GM23338 (cell line): ENCODE results near the gene ENTR1. TPM values are rescaled to one million over a fixed set of nuclear protein-coding genes. Genes with fewer than 3 reads are reported as not detected.
A peak's percentile ranks its signal among the peaks of the same experiment; 100 is the strongest.

Experiments used
- ATAC-seq: fragments of 200-7000 bp; cut with Tn5 transposase; 3 replicates; pipeline ENCODE4 v1.9.1; 2020
- DNase-seq: peaks from one replicate; pipeline ENCODE4 v3.0.0-alpha.2; 2015; ENCODE audit warnings: low spot score
- H2AFZ ChIP-seq: fragments of 200-600 bp; sonication (generic); 2 replicates; pipeline ENCODE4 v1.8.0; 2016; ENCODE audit warnings: antibody characterized with exemption, mild to moderate bottlenecking, moderate library complexity
- H3F3A ChIP-seq: fragments of 200-600 bp; sonication (generic); replicated peaks from 2 replicates; pipeline ENCODE4 v1.8.0; 2017; ENCODE audit warnings: antibody characterized with exemption, mixed run types, low read depth
- H3K27ac ChIP-seq: fragments of 200-600 bp; sonication (generic); 2 replicates; pipeline ENCODE4 v1.6.1; 2016; ENCODE audit warnings: low read depth
- H3K27me3 ChIP-seq: fragments of 200-600 bp; sonication (generic); 2 replicates; pipeline ENCODE4 v1.8.0; 2016; ENCODE audit warnings: mild to moderate bottlenecking, mixed run types, moderate library complexity; ENCODE audit not compliant: insufficient read depth
- H3K36me3 ChIP-seq: fragments of 200-600 bp; sonication (generic); 2 replicates; pipeline ENCODE4 v1.8.0; 2016; ENCODE audit warnings: mild to moderate bottlenecking; ENCODE audit not compliant: insufficient read depth
- H3K4me1 ChIP-seq: fragments of 200-600 bp; sonication (generic); 2 replicates; pipeline ENCODE4 v1.8.0; 2016; ENCODE audit warnings: mild to moderate bottlenecking, moderate library complexity; ENCODE audit not compliant: insufficient read depth
- H3K4me2 ChIP-seq: fragments of 200-600 bp; sonication (generic); 2 replicates; pipeline ENCODE4 v1.7.1; 2017; ENCODE audit warnings: mixed run types
- H3K4me3 ChIP-seq: fragments of 200-600 bp; sonication (generic); 2 replicates; pipeline ENCODE4 v1.6.1; 2016; ENCODE audit warnings: mixed run types
- H3K79me2 ChIP-seq: fragments of 200-600 bp; sonication (generic); replicated peaks from 2 replicates; pipeline ENCODE4 v1.8.0; 2017; ENCODE audit warnings: mild to moderate bottlenecking; ENCODE audit not compliant: insufficient read depth
- H3K9me2 ChIP-seq: fragments of 200-600 bp; sonication (generic); 2 replicates; pipeline ENCODE4 v1.8.0; 2017; ENCODE audit not compliant: insufficient read depth
- H4K20me1 ChIP-seq: fragments of 200-600 bp; sonication (generic); replicated peaks from 2 replicates; pipeline ENCODE4 v1.8.0; 2017; ENCODE audit warnings: mild to moderate bottlenecking; ENCODE audit not compliant: insufficient read depth
- H3K27ac Mint-ChIP-seq: 2 replicates; pipeline ENCODE4 v1.8.0; 2020; ENCODE audit warnings: inconsistent platforms, mild to moderate bottlenecking, moderate library complexity, mixed read lengths
- H3K27me3 Mint-ChIP-seq: 3 replicates; pipeline ENCODE4 v1.8.0; 2022; ENCODE audit warnings: low read depth, mild to moderate bottlenecking, moderate library complexity, mixed read lengths, inconsistent platforms; ENCODE audit not compliant: insufficient read depth, poor library complexity
- H3K36me3 Mint-ChIP-seq: 3 replicates; pipeline ENCODE4 v1.8.0; 2021; ENCODE audit warnings: low read depth, mild to moderate bottlenecking, inconsistent platforms, moderate library complexity, mixed read lengths
- H3K4me1 Mint-ChIP-seq: 3 replicates; pipeline ENCODE4 v1.8.0; 2020; ENCODE audit warnings: mild to moderate bottlenecking, inconsistent platforms, mixed read lengths
- H3K4me3 Mint-ChIP-seq: 3 replicates; pipeline ENCODE4 v1.8.0; 2021; ENCODE audit warnings: moderate library complexity, mild to moderate bottlenecking, inconsistent platforms, mixed read lengths
- H3K9me3 Mint-ChIP-seq: 3 replicates; pipeline ENCODE4 v1.8.0; 2020; ENCODE audit warnings: moderate library complexity, mild to moderate bottlenecking, inconsistent platforms, mixed read lengths
- CREB1 ChIP-seq: fragments of 250-450 bp; sonication (Bioruptor Pico); IDR thresholded peaks from 2 replicates; pipeline ENCODE4 v1.5.0; 2020; ENCODE audit warnings: low read depth, mild to moderate bottlenecking, moderate library complexity
- ETS1 ChIP-seq: IDR thresholded peaks from 2 replicates; pipeline ENCODE4 v1.6.1; 2016; ENCODE audit warnings: antibody characterized with exemption
- EZH2 ChIP-seq: fragments of 200-600 bp; sonication (generic); IDR thresholded peaks from one replicate; pipeline ENCODE4 v1.8.0; 2017; ENCODE audit warnings: antibody characterized with exemption, mild to moderate bottlenecking, low read depth; ENCODE audit not compliant: unreplicated experiment
- EZH2phosphoT487 ChIP-seq: fragments of 200-600 bp; sonication (generic); IDR thresholded peaks from one replicate; pipeline ENCODE4 v1.8.1; 2018; ENCODE audit warnings: antibody characterized with exemption; ENCODE audit not compliant: unreplicated experiment
- JUNB ChIP-seq: IDR thresholded peaks from one replicate; pipeline ENCODE4 v1.6.1; 2016; ENCODE audit warnings: antibody characterized with exemption; ENCODE audit not compliant: unreplicated experiment
- NANOG ChIP-seq: IDR thresholded peaks from 2 replicates; pipeline ENCODE4 v1.6.1; 2016; ENCODE audit warnings: antibody characterized with exemption, borderline replicate concordance
- REST ChIP-seq: IDR thresholded peaks from one replicate; pipeline ENCODE4 v1.6.1; 2018; ENCODE audit warnings: antibody characterized with exemption; ENCODE audit not compliant: unreplicated experiment
- ZNF114 ChIP-seq: fragments of 250-450 bp; sonication (Bioruptor Pico); IDR thresholded peaks from 2 replicates; pipeline ENCODE4 v1.5.0; 2020; ENCODE audit warnings: mild to moderate bottlenecking, moderate library complexity
- ZNF331 ChIP-seq: fragments of 250-450 bp; sonication (Bioruptor Pico); IDR thresholded peaks from 2 replicates; pipeline ENCODE4 v1.5.0; 2020; ENCODE audit warnings: low read depth, mild to moderate bottlenecking, moderate library complexity
- polyA plus RNA-seq: library from polyadenylated mRNA; unstranded; fragments of >200 nt; fragmentation: Nextera tagmentation; extraction: Ambion mirVana; gene quantifications from 2 replicates; pipeline ENCODE4 v1.2.1, GENCODE V29; 2016
- total RNA-seq: library from RNA; depleted of rRNA; stranded (reverse); fragments of >200 nt; shearing (Covaris generic); gene quantifications from 2 replicates; pipeline ENCODE4 v1.2.3, GENCODE V29; 2014

Gene ENTR1
- total and polyA plus RNA-seq, 2 experiments from 2014 or later = 25.6 to 91.9 TPM

- ATAC-seq = no peak
Observed at GRCh38 chr9:136457326-136457725, 46.9 kb upstream of the ENTR1 start.

GRCh38 chr9:136456258-136456657 is 45.8 kb upstream of the ENTR1 start:
- Mint-ChIP-seq H3K4me3 (no peak overlapping the region), H3K9me3 (peaks cover 4% of the 10 kb centered on the region; the same call in 2 of the 3 replicates), H3K27me3 (peaks cover 9% of the 10 kb centered on the region), H3K4me1 (no peaks in the 10 kb centered on the region), H3K27ac (peak overlapping the region; percentile 77; the same call in 1 of the 2 replicates), H3K36me3 (peaks cover 81% of the 10 kb centered on the region)
- Histone ChIP-seq H3K4me3 (no peak overlapping the region), H3K36me3 (peaks cover 27% of the 10 kb centered on the region), H3K27me3 (no peaks in the 10 kb centered on the region), H4K20me1 (peaks cover 6% of the 10 kb centered on the region; the same call in 1 of the 2 replicates), H3K4me1 (no peaks in the 10 kb centered on the region), H3K79me2 (no peaks in the 10 kb centered on the region; the same call in 1 of the 2 replicates), H3K27ac (no peak overlapping the region), H3K4me2 (no peak overlapping the region), H3F3A (0 out of 2 replicates have a peak, but pooled peaks cover 7% of the 10 kb centered on the region), H3K9me2 (no peaks in the 10 kb centered on the region), H2AFZ (no peak overlapping the region)
- ATAC-seq (no peak), DNase-seq (no peak)
- TF ChIP-seq EZH2phosphoT487 (no peak), EZH2 (no peak), CREB1 (CRISPR knock-in tag) (no peak), ZNF114 (CRISPR knock-in tag) (no peak)

More at GRCh38 chr9:136457326-136457725, 46.9 kb upstream of the ENTR1 start:
- no peak for DNase-seq
- TF ChIP-seq NANOG (no peak), ETS1 (no peak), ZNF331 (CRISPR knock-in tag) (no peak), JUNB (no peak), EZH2phosphoT487 (no peak), REST (no peak)
- Mint-ChIP-seq H3K4me1 (no peaks in the 10 kb centered on the region), H3K27ac (no peak overlapping the region), H3K4me3 (no peak overlapping the region), H3K36me3 (peaks cover 83% of the 10 kb centered on the region), H3K9me3 (peaks cover 4% of the 10 kb centered on the region; the same call in 2 of the 3 replicates), H3K27me3 (peaks cover 8% of the 10 kb centered on the region)
- Histone ChIP-seq H3F3A (0 out of 2 replicates have a peak, but pooled peaks cover 7% of the 10 kb centered on the region), H3K9me2 (no peaks in the 10 kb centered on the region), H3K4me3 (no peak overlapping the region), H3K79me2 (no peaks in the 10 kb centered on the region; the same call in 1 of the 2 replicates), H3K36me3 (peaks cover 29% of the 10 kb centered on the region), H4K20me1 (peaks cover 5% of the 10 kb centered on the region; the same call in 1 of the 2 replicates), H2AFZ (no peak overlapping the region), H3K4me1 (no peaks in the 10 kb centered on the region), H3K27me3 (no peaks in the 10 kb centered on the region), H3K27ac (no peak overlapping the region), H3K4me2 (no peak overlapping the region)
